Chondrocyte (in vitro differentiated cells): ENCODE measurements around the gene WBP2. TPM values are rescaled to one million over a fixed set of nuclear protein-coding genes. Genes with fewer than 3 reads are reported as not detected.

Source experiments
- DNase-seq: peaks from one replicate; pipeline ENCODE4 v3.0.0; 2021; ENCODE audit warnings: mixed read lengths, low spot score
- H3K27ac Mint-ChIP-seq: one replicate; pipeline ENCODE4 v1.8.0; 2021; ENCODE audit warnings: mild to moderate bottlenecking, moderate library complexity, mixed read lengths; ENCODE audit not compliant: unreplicated experiment
- H3K27me3 Mint-ChIP-seq: 2 replicates; pipeline ENCODE4 v1.8.0; 2021; ENCODE audit warnings: low read depth, mixed read lengths
- H3K36me3 Mint-ChIP-seq: 2 replicates; pipeline ENCODE4 v1.8.0; 2021; ENCODE audit warnings: low read depth, mixed read lengths
- H3K4me1 Mint-ChIP-seq: 2 replicates; pipeline ENCODE4 v1.8.0; 2021; ENCODE audit warnings: low read depth, mild to moderate bottlenecking, mixed read lengths
- H3K4me3 Mint-ChIP-seq: one replicate; pipeline ENCODE4 v1.8.0; 2021; ENCODE audit warnings: mild to moderate bottlenecking, moderate library complexity, mixed read lengths; ENCODE audit not compliant: unreplicated experiment
- H3K9me3 Mint-ChIP-seq: 2 replicates; pipeline ENCODE4 v1.8.0; 2021; ENCODE audit warnings: low read depth, mixed read lengths
- total RNA-seq: library from RNA; stranded (reverse); gene quantifications from 3 replicates; pipeline ENCODE4 v1.2.1, GENCODE V29; 2021
- TF ChIP-seq, protein P1 (sequence below): fragments of 200-600 bp; sonication (generic); IDR thresholded peaks from 2 replicates; pipeline ENCODE4 v1.5.0; 2021; ENCODE audit warnings: antibody characterized with exemption, mild to moderate bottlenecking, moderate library complexity

The WBP2 gene
- total RNA-seq, 1 donor from 2014 or later, result 62.5 TPM

DNA sequence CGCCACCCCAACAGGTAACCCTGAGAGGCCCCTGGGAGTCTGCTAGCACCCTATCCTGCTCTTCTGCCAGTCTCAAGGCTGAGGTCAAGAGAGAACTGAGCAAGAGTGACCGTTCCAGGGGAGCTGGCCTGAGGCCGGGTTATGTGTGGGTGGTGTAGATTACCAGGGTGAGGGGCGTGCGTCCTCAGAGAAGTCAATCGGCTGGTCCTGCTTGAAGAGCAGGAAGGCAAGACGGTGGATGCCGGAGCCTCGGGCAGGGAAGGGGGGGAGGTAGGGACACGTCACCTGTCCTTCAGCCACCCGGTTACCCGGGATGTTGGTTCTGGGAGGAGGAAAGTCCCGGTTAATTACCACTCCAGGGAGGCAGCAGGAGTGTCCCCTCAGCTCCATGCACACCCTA, 44.2 kb upstream of the WBP2 start:
- TF ChIP-seq, protein P1, sequence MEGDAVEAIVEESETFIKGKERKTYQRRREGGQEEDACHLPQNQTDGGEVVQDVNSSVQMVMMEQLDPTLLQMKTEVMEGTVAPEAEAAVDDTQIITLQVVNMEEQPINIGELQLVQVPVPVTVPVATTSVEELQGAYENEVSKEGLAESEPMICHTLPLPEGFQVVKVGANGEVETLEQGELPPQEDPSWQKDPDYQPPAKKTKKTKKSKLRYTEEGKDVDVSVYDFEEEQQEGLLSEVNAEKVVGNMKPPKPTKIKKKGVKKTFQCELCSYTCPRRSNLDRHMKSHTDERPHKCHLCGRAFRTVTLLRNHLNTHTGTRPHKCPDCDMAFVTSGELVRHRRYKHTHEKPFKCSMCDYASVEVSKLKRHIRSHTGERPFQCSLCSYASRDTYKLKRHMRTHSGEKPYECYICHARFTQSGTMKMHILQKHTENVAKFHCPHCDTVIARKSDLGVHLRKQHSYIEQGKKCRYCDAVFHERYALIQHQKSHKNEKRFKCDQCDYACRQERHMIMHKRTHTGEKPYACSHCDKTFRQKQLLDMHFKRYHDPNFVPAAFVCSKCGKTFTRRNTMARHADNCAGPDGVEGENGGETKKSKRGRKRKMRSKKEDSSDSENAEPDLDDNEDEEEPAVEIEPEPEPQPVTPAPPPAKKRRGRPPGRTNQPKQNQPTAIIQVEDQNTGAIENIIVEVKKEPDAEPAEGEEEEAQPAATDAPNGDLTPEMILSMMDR, result no peak
- no peak overlapping the region for H3K27ac Mint-ChIP-seq
- H3K4me3 Mint-ChIP-seq, result no peak overlapping the region
- H3K36me3 Mint-ChIP-seq, result peaks cover 8% of the 10 kb centered on the region
- no peak for DNase-seq
- peaks cover 25% of the 10 kb centered on the region for H3K4me1 Mint-ChIP-seq
- H3K27me3 Mint-ChIP-seq, result no peaks in the 10 kb centered on the region
- no peaks in the 10 kb centered on the region for H3K9me3 Mint-ChIP-seq

DNA sequence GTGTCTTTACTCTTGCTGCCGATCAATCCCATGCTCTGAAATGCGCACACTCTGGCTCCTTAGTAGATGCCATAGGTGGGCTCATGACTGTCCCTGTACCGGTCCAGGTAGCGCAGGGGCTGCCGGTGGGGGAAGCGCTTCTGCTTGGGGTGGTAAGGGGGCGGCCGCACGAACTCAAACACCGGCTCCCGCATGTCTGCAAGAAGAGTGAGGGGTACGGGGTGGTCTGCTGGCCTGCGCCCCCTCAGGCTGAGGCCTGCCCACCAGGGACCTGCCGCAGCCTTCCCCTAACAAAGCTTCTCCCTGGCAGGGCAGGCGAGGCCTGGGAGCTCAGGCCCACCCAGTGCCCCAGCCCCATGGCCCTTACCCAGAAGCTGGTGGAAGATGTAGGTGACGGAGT, 43.7 kb upstream of the WBP2 start:
- Mint-ChIP-seq H3K4me3 (no peak overlapping the region), H3K27me3 (no peaks in the 10 kb centered on the region)

GRCh38 chr17:75898065-75898464, 42.9 kb upstream of the WBP2 start:
- Mint-ChIP-seq H3K4me1 (peaks cover 27% of the 10 kb centered on the region), H3K36me3 (peaks cover 8% of the 10 kb centered on the region), H3K27me3 (no peaks in the 10 kb centered on the region), H3K27ac (no peak overlapping the region), H3K9me3 (no peaks in the 10 kb centered on the region), H3K4me3 (no peak overlapping the region)
- no peak for DNase-seq
- TF ChIP-seq, protein P1, result no peak

More for the DNA sequence above, 43.7 kb upstream of the WBP2 start:
- TF ChIP-seq, protein P1, result no peak
- peaks cover 8% of the 10 kb centered on the region for H3K36me3 Mint-ChIP-seq
- no peaks in the 10 kb centered on the region for H3K9me3 Mint-ChIP-seq
- H3K4me1 Mint-ChIP-seq, result peaks cover 26% of the 10 kb centered on the region
- DNase-seq, result no peak
- H3K27ac Mint-ChIP-seq, result no peak overlapping the region

- Mint-ChIP-seq H3K4me3 (peak overlapping the region; percentile 57), H3K4me1 (peaks cover 27% of the 10 kb centered on the region), H3K9me3 (no peaks in the 10 kb centered on the region), H3K36me3 (peaks cover 8% of the 10 kb centered on the region), H3K27me3 (no peaks in the 10 kb centered on the region), H3K27ac (peak overlapping the region; percentile 68)
- TF ChIP-seq, protein P1, result no peak
- no peak for DNase-seq
Measured at GRCh38 chr17:75897160-75898019, 42.3 kb upstream of the WBP2 start.

- TF ChIP-seq, protein P1, result peak; percentile 72
- Mint-ChIP-seq H3K4me3 (peak within 1 kb of the TSS; percentile 80), H3K27me3 (no peaks in the 10 kb centered on the region), H3K4me1 (peaks cover 27% of the 10 kb centered on the region), H3K9me3 (no peaks in the 10 kb centered on the region), H3K36me3 (peaks cover 8% of the 10 kb centered on the region), H3K27ac (peak within 1 kb of the TSS; percentile 80)
- no peak for DNase-seq
Measured at GRCh38 chr17:75896415-75897159, 41.5 kb upstream of the WBP2 start, which contains the start of gene TRIM65. TRIM65 (minus strand) TSS chr17:75896951; CDS start chr17:75896937, 14 bp downstream.
